Amniotic stem cell (primary cell): ENCODE results near the gene BCL2.

Experiments used
- DNase-seq: peaks from one replicate; lab custom pipeline; 2025; lab: John Stamatoyannopoulos, UW

The BCL2 gene

DNA sequence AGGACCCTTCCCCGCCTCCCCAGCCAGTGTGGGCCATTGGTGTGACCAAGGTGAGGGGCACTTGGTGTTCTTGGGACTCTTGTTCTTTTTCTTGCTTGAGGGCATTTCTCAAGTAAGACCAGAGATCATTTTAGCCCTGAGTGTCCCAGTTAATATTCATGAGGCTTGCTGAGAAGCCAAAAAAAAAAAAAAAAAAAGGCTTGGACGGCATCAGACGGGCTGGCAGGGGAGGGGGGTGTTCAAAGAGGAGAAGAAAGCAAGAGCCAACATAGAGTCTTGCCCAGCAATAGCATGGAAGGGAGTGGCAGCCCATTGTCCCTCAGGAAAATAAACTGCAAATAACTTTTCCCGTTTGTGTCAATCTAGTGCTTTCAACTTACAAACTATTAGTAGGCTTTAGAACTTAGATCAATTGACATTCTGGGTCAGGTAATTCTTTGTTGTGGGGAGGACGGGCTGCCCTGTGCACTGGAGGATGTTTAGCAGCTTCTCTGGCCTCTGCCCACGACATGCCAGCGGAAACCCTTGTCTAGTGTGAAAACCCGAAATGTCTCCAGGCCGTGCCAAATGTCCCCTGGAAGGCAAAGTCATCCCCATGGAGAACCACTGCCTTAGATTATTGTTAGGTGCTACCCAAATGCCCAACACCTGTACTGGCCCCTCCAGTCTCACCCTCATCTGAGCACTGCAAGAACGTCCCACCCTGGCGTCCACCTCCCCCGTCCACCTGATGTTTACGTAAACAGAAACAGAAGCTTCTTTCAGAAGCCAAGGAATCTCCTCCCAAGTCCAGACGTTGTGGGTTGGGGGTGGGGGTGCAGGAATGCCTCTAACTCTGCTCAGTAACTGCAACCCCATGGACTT lies 163.4 kb downstream of the BCL2 start:
- no peak for DNase-seq

DNA sequence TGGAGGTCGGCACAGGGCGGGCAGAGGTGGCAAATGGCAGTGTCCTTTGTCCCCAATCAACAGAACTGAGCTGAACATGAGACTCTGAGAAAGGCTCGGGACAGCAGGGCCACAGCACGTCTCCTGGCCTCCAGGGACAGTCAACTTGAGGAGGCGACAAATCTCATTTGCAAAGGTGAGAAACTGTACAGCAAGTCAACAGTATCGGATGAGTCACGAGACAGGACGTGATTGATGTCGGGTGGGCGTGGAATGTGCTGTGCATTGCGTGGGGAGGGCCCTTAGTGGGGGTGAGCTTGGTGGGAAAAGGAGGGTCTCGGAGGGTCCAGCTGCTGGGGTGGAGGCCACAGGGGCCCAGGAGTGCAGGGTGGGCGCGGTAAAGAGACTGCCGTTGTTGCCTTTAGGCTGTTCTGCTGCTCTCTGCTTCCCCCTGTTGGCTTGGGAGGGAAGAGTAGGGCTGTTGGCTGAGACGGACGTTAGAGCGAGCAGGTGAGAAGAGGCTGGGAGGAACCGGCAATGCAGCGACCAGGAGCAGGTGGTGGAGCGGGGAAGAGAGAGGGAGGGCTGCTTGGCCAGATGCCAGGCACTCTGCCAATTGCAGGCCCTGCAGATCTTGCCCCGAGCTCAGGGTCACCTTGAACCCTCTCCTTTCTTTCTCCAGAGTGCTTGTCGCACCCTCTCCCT lies 164.3 kb downstream of the BCL2 start:
- no peak for DNase-seq

DNA sequence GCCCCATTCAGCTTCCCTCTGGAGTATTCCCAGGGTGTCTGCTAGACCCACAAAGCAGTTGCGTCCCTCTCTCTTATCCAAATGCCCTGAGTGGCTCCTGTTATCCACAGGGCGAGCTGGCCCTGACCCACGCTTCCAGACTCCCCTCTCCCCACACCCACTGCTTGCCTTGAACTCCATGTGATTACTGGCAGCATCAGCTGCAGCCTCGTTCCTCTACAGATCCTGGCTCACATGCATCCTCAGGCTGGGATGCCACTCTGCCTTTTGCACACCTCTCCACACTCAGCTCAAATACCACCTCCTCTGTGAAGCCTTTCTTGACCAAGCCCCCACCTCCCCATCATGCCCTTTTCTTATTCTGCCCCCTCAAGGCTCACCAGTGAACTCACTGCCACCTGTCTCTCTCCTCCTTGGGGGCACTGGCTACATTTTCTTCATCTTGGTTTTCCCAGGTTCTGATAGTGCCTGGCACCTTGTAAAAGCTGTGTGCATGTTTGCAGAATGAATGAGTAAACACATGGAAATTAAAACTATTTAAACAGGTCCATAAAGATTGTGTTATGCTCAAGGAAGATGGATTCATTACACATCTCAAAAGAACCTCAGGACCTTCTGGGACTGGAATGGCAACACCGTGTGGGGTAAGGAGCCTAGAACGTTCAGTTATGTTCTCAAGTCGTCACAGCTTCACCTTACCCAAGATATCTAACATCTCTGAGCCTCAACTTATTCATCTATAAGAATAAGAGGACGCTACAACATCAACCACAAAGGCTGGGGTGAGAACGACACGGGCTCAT lies 165.0 kb downstream of the BCL2 start:
- no peak for DNase-seq

DNA sequence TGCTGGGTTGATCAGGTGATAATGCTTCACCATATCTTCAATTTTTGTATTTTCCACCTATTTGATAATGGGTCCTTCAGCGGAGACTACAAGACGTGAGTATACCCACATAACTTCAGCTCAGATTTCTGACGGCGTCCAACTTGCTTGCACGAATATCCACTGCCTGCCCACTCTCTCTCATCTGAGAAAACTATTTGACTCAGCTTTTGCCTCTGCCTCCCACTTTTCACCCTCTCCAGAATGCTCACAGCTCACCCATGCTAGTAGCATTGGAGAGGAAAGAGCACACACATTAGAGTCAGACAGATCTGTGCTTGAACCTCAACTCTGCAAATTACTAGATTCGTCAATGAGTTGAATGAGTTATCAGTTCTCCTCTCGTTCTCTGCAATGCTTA lies 166.8 kb downstream of the BCL2 start:
- no peak for DNase-seq

DNA sequence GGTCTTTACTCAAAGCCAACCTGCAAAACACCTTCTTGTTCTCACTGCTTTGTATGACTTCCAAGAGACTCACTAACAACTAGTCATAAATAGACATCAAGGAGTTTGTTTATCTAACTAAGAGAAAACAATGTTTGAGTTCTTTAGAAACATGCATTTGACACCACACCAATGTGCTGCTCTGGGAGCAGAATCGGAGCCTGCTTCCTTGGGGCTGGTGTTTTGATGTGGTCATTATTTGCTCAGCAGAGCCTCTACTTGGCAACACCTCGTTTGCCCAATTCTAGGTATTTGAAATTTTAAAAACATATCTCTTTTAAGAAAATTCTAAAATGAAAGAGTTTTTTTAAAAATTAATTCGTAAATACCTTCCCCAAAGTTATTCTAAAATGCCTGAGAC lies 167.5 kb downstream of the BCL2 start:
- no peak for DNase-seq

DNA sequence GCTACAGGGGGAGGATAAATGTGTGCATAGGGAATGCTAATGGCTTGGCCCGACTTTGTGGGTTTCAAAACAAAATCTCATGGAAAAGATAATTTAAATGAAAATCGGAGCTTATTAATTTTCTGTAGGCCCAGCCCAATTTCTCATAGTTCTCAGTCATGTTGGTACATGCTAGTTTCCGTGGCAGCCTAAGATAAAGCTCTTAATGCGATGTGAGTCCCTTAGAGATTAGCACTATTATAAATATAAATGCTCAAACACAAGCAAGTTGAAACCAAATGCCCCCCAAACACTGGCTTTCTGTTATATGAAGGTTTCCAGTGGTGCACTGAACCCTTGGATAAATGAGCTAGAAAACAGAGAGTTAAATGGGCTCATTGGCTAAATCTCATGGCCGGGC lies 168.0 kb downstream of the BCL2 start:
- no peak for DNase-seq

DNA sequence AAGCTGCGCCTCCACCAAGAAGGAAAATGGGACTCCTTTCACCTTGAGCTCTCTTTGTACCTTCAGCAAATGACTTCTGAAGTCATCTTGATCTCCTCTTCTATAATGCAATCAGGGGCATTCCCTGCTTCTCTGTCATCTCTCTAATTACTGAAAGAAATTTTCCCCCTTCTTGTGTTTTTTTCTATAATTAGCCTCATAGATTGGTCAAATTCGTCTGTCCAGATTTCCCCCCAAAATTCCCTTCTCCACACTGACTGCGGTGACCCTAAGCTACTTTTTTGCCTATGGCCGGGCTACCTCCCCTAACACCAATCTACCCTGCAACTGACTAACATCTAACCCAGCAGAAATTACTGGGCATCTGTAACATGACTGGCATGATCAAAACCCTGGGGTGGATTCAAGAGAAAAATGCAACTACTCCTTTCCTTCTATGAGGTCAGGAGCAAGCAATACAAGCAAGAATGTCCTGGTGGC lies 168.6 kb downstream of the BCL2 start:
- DNase-seq = no peak

DNA sequence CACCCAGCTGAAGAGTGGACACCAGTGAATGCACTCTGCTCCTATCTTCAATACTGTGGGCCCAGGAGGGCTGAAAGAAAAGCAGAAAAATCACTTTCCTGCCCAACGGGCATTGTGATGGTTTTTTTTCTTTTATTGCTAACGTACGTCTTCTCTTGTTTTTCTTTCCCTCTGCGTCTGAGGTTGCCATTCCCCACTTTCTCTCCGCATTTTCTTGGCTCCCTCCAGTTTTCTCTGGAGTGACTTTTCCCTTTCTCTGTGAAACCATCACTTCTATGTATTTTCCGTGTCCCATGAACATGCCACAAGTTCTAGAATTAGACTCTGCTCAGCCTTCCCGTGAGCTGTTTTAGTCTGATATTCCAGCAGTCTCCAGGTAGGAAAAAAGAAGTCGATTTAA lies 169.2 kb downstream of the BCL2 start:
- DNase-seq = no peak

DNA sequence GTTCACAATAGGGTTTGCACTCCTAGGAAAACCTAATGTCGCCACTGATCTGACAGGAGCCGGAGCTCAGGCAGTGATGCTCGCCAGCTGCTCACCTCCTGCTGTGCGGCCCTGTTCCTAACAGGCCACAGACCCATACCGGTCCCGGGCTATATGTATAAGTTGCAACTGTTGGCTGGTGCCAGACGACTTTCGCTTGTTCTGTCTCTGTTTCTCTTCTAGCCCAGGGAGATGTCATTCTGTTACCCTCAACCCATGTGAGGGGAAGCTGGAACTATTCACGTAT lies 170.3 kb downstream of the BCL2 start:
- DNase-seq = no peak

DNA sequence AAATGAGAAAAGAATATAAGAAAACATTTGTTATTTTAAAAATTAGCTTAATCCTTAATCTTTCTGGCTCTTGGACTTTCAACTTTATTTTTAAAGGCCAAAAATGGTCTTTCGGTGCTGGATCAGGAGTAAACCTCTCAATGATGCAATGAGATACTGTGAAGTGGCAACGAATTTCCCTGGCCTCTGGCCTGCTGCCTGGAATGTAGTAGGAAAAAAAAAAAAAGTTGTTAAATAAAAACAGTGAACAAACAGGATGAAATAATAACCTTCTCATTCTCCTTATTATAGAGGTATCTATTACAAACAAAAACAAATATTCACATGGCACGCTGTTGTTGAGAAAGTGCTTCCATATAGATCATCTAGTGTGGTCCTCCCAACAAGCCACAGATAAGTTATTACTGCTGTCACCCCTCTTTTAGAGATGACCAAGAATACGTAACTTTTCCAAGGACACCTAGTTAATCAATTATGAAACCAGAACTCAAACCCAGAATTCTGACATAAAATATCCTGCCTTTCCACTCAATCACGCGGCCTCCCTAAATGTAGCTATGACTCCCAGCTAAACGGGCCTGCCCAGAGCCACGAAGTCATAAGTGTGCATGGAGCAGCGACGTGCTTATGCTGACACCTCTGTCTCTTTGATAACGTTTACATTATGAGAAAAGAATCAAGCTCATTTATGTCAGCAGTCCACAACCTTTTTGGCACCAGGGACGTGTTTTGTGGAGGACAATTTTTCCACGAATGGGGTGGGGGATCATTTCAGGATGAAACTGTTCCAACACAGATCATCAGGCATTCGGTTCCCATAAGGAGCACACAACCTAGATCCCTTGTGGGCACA lies 170.9 kb downstream of the BCL2 start:
- no peak for DNase-seq

DNA sequence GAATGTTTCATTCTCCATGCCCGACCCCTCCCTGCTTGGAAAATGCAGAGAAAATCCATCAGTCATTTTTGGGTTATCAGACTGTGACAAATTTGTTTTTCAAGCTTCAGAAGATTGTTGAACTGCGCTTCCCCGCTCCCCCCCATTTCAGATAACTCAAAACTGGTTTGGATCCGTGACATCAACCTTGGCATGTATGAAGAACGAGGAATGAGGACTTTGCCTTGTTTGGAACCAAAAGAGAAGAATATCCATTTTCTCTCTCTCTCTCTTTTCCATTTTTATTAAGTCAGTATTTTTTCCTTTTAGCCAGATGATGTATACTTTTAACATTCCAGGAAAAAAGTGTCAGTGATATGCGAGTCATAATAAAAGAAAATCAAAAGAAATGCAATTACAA lies 171.6 kb downstream of the BCL2 start:
- DNase-seq = no peak

DNA sequence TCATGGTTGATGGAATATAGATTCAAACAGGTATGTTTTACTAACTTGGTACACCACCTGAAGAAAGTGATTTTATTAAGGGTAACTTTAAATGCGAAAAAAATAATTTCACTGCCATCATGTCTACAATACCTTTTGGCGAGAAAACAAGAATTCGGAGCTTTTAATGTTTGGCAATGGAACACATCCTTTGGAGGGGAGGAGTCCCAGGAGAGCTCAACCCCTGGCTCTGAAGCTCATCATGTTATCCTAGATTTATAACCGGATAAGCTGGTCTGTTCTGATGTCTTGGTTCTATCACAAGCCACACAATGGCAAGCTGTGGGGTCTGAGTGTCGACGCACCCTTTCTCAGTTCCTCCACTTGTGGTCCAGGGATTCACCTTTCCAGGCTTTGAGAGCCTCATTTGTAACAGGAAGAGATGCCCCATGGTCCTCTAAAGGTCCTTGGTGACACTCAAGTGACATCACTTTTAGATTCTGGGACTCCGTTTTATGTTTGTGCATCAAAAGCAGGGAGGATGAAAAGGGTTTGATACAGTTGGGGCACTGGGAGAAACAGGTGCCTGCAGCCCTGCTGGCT lies 172.7 kb downstream of the BCL2 start:
- DNase-seq = no peak

DNA sequence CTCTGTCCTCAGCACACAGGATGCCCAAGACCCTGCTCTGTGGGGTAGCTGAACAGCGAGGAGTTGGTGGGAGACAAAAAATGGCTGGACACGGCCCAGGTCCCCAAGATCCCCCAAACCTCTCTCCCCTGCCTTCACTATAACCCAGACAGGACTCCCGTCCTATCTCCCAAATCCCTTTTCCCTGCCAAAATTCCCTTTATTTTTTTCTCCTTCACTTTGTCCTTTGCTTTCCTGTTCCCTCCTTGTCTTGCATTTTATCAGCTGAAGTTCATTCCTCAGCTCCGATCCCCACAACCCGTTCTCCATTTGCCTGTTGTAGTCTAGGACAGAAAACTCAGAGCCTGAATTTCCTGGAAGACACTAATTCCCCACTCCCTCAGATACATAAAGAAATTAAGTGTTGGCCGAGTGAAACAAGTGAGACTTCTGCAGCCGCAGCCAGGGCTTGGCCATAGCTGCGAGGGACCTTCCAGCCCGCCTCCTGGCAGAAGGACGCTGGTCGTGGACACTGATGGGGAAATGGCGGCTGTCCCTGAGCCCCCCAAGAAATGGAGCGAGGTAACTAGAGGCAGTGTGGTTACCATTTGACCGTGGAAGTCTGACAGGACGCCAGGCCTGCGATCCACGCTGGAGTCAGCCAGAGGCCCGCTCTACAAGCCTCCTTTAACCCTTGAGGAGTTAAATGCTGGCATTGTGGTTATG lies 173.6 kb downstream of the BCL2 start:
- DNase-seq = no peak

DNA sequence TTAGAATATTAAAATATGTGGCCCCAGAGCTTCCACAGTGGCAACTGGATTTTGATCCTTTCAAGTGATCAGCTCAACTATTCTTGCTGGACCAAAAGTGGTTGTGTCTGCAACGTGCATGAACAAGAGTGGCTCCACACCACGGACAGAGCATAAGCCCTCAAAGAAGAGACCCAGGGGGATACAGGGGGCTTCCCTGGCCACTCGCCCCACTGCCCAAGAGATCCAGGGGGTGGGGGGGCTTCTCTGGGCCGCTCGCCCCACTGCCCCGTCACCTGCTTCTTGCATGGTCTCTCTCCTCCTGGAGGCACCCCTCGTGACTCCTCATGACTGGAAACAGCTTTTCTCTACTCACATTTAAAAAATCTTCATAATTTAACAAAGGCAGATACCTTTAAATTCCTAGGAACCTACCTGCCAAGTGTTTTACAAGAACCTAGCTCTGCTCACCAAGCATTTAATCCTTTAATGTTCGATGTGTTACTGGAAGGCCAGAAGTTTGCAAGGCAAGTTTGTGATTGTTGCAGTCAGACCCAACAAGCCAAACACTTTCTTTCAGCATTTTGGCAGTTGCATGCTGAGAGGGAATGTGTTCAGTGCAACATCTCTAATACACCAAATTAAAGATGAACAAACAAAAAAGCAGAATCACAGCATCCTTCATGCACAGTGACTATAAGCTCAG lies 174.3 kb downstream of the BCL2 start:
- DNase-seq = no peak

DNA sequence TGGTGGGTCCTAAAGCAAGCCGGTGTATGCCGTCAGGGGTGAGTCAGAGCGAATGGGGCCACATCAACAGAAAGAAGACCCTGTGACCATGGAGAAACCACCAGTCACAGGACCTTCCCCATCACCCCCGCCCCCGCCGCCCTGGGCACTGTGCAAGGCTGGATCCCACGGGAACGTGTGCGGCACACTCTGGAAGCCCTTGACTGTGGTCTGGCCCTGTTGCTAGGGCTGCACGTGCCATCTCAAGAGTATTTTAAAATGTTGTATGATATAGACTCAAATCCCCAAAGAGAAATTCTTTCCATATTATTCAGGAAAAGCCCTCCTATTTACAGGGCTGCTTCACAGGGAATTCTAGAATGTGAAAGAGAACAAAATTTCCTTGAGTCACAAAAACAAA lies 174.8 kb downstream of the BCL2 start:
- DNase-seq = no peak

DNA sequence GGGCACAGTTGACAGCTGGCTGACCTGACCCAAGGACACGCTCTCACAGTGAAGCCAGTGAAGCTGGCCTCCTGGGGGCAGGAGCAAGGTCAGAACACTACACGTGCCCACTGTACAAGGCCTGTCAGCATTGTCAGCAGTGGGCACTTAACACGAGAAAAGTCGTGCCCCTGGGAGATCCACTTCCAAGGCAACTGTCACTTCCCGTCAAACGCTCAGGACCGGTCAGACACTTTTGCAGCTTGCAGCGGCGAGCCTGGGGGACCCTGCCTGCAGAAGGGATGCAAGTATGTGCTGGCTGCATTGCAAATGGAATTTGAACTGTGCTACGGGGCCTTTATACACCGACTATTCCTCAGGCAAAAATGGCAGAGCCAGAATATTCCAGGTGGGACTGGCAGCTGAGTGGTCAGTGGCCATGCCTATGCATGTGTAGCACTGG lies 176.2 kb downstream of the BCL2 start:
- no peak for DNase-seq

DNA sequence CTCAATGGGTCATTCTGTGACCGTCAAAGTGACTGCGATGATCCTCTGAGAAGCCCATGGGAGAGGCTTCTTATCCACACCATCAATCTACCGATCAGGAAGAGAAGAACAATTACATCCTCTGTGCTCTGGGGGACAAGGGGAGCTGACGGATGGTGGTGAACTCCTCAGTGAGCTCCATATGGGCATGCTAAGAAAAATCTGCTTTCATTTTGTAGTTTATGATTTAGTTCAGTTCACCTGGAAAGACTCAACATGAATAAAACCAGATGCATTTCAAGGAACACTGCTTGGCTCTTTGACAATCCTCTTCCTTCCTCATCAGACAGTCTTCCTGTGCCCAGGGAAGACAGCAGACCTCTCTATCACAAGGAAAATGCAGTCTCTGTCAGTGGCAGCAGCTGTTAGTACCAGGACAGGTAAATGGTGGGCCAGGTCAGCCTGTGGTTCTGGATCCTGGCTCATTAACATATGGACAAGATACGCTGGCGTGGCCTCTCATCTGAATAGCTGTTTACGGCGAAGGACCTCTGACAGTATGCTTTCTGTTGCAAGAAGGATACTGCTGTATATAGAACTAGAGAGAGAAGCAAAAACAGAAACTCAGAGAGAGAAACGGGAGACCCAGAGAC lies 176.9 kb downstream of the BCL2 start:
- DNase-seq = no peak

DNA sequence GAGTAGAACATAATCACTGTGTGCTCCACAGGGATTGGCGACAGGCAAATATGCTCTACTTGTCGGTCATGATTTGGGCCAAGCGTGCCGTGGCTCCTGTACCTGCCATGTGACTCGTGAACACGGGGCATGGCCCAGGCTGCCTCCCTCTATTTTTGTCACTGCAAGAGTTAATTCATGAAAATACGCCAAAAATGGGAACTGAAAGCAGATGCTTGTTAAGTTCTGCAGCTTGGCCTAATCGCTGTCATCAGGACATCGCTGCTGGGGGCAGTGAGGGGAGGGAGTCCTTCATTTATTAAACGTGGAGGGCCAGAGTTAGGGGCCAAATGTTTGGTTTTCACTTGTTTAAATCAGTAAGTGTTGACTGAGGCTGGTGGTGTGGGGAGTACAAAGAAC lies 177.8 kb downstream of the BCL2 start:
- no peak for DNase-seq

DNA sequence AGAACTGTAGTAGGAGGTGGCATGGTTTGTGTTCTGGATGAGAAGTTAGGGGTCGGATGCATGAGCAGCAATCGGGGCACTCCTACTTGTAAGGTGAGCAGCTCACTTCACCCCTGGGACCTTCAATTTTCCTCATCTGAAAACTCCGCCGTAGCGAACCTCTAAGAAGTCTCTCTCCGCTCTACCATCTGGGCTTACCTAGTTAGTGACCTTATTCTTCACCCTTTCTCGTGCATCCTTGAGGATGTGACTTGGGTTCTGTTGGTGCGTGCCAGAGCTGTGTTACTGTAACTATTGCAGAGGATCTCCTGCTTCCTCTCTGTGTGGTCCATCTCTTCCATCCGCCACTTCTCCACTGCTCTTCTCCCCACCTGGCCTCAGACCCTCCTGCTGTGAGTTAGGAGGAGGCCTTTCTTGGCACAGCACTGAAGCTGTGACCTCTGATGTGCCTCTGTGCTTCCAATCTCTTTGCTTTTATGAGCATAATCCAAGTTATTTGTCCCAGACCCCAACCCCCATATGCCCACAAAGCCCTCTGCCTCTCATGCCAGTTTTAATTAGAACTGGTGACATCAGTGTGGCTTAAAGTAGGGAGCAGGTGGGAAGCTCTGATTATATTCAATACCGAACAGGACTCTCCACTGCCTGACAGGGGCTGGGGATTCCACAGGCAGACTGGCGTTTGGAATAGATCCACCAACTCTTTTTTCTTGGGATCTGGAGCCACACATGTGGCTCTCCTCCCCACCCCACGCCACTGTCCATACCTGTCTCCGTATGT lies 178.4 kb downstream of the BCL2 start:
- DNase-seq = no peak
